Neuronal stem cell (in vitro differentiated cells): ENCODE results near the gene TACC3.

ENCODE experiments used
- DNase-seq: peaks from one replicate; pipeline ENCODE4 v3.0.0-alpha.2; 2013; ENCODE audit warnings: low spot score
- H2AFZ ChIP-seq: one replicate; pipeline ENCODE4 v1.6.1; 2013; ENCODE audit warnings: mild to moderate bottlenecking, low read length, inconsistent platforms
- H2AK5ac ChIP-seq: 2 replicates; pipeline ENCODE4 v1.6.1; 2013; ENCODE audit warnings: low read depth, mild to moderate bottlenecking, inconsistent platforms, low read length, moderate library complexity, mixed read lengths
- H2BK120ac ChIP-seq: 2 replicates; pipeline ENCODE4 v1.6.1; 2013; ENCODE audit warnings: low read depth, mild to moderate bottlenecking, inconsistent platforms, low read length, moderate library complexity, mixed read lengths
- H2BK12ac ChIP-seq: one replicate; pipeline ENCODE4 v1.6.1; 2013; ENCODE audit warnings: low read length, inconsistent platforms
- H2BK15ac ChIP-seq: 2 replicates; pipeline ENCODE4 v1.6.1; 2013; ENCODE audit warnings: mild to moderate bottlenecking, low read length, inconsistent platforms, mixed read lengths
- H2BK5ac ChIP-seq: one replicate; pipeline ENCODE4 v1.6.1; 2013; ENCODE audit warnings: inconsistent platforms, mild to moderate bottlenecking, low read length, moderate library complexity
- H3K14ac ChIP-seq: one replicate; pipeline ENCODE4 v1.6.1; 2013; ENCODE audit warnings: low read length, inconsistent platforms
- H3K18ac ChIP-seq: 2 replicates; pipeline ENCODE4 v1.6.1; 2013; ENCODE audit warnings: low read length, inconsistent platforms
- H3K23ac ChIP-seq: 2 replicates; pipeline ENCODE4 v1.6.1; 2013; ENCODE audit warnings: low read depth, mild to moderate bottlenecking, mixed read lengths, low read length, inconsistent platforms; ENCODE audit not compliant: poor library complexity
- H3K27ac ChIP-seq: replicated peaks from 3 replicates; pipeline ENCODE4 v1.5.1; 2013; ENCODE audit warnings: low read length, inconsistent platforms
- H3K27me3 ChIP-seq, 3 experiments: 2 replicates each; pipeline ENCODE4 v1.6.1; 2013; ENCODE audit warnings: low read length in 3 of 3, mild to moderate bottlenecking in 2 of 3, inconsistent platforms in 1 of 3, low read depth in 1 of 3, mixed read lengths in 1 of 3, moderate library complexity in 1 of 3; ENCODE audit not compliant: control insufficient read depth in 3 of 3, insufficient read depth in 3 of 3
- H3K36me3 ChIP-seq, 2 donors: replicated peaks in 1 of 2; 2 replicates each; pipeline ENCODE4 v1.6.1; 2013; ENCODE audit warnings: low read length in 2 of 2; ENCODE audit not compliant: control insufficient read depth in 2 of 2, insufficient read depth in 2 of 2
- H3K4ac ChIP-seq: 2 replicates; pipeline ENCODE4 v1.6.1; 2013; ENCODE audit warnings: inconsistent platforms, mild to moderate bottlenecking, low read length, moderate library complexity
- H3K4me1 ChIP-seq, 2 donors: 1 replicate in 1 of 2; 2 replicates in 1 of 2; pipeline ENCODE4 v1.6.1; 2013; ENCODE audit warnings: low read length in 2 of 2, low read depth in 1 of 2; ENCODE audit not compliant: control insufficient read depth in 2 of 2, insufficient read depth in 1 of 2
- H3K4me2 ChIP-seq: one replicate; pipeline ENCODE4 v1.6.1; 2013; ENCODE audit warnings: mild to moderate bottlenecking, low read length, inconsistent platforms; ENCODE audit not compliant: insufficient read depth, poor library complexity, severe bottlenecking
- H3K4me3 ChIP-seq, 2 donors: 2 replicates each; pipeline ENCODE4 v1.5.1; 2013; ENCODE audit warnings: low read length in 2 of 2, mild to moderate bottlenecking in 2 of 2, inconsistent platforms in 1 of 2, moderate library complexity in 1 of 2
- H3K79me1 ChIP-seq: one replicate; pipeline ENCODE4 v1.6.1; 2013; ENCODE audit warnings: low read depth, mild to moderate bottlenecking, inconsistent platforms, low read length, moderate library complexity
- H3K9ac ChIP-seq: one replicate; pipeline ENCODE4 v1.6.1; 2013; ENCODE audit warnings: mild to moderate bottlenecking, low read depth, low read length, inconsistent platforms; ENCODE audit not compliant: poor library complexity
- H3K9me3 ChIP-seq, 2 donors: replicated peaks in 1 of 2; 2 replicates each; pipeline versions ENCODE3 to v1.6.1; 2013; ENCODE audit warnings: low read length in 2 of 2, mild to moderate bottlenecking in 2 of 2, inconsistent platforms in 1 of 2, low read depth in 1 of 2, mixed read lengths in 1 of 2, moderate library complexity in 1 of 2; ENCODE audit not compliant: control insufficient read depth in 2 of 2, insufficient read depth in 1 of 2
- H4K8ac ChIP-seq: one replicate; pipeline ENCODE4 v1.6.1; 2013; ENCODE audit warnings: low read depth, mild to moderate bottlenecking, inconsistent platforms, low read length, moderate library complexity
- H4K91ac ChIP-seq: one replicate; pipeline ENCODE4 v1.6.1; 2013; ENCODE audit warnings: low read length, low read depth, mild to moderate bottlenecking, inconsistent platforms; ENCODE audit not compliant: poor library complexity
- WGBS, 2 donors: extraction: QIAGEN DNeasy Blood & Tissue Kit; methylation state at CpG; one replicate each; pipeline ENCODE4 v1.1.7; 2013; ENCODE audit warnings: missing lambda C conversion rate in 2 of 2, mixed read lengths in 1 of 2; ENCODE audit not compliant: insufficient read length in 2 of 2, insufficient replicate concordance in 1 of 2; ENCODE audit errors: extremely low coverage in 2 of 2; 5-methylcytosine and 5-hydroxymethylcytosine counted together

TACC3 gene

DNA sequence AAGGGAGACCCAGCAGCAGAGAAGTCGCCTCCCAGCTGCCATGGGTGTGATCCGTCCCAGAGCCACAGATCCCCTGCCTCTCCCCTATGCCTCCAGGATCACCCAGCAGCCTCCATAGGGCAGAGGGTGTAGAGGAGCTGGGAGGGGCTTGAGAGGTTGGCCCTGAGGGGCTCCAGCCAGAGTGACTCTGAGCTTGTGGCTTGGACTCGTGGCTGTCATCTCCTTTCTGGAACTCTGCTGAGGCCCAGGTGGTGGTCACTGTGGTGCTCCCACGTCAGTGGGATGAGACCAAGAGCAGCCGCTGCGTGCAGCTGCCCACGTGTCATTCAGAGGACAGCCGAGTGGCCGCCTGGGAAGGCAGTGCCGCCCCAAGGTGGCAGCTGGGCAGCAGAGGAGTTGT, 4.2 kb downstream of the TACC3 start:
- H3K27ac ChIP-seq = no peak overlapping the region
- H3K4me2 ChIP-seq = no peak overlapping the region
- H3K18ac ChIP-seq = no peak overlapping the region
- H3K9ac ChIP-seq = no peak overlapping the region
- DNase-seq = no peak
- H2BK5ac ChIP-seq = peak overlapping the region; percentile 30
- H3K9me3 ChIP-seq = no peaks in the 10 kb centered on the region
- no peak overlapping the region for H4K91ac ChIP-seq
- H3K79me1 ChIP-seq = peaks cover 28% of the 10 kb centered on the region
- H4K8ac ChIP-seq = no peak overlapping the region
- peaks cover 9 to 11% of the 10 kb centered on the region in 2 donors for H3K4me1 ChIP-seq
- peaks cover 60 to 80% of the 10 kb centered on the region in 2 donors for H3K36me3 ChIP-seq
- peak overlapping the region; percentile 58 for H2BK12ac ChIP-seq
- H2BK15ac ChIP-seq = no peak overlapping the region
- no CpG with 5 or more reads among the region's 10 CpGs for WGBS, 2 donors
- no peak overlapping the region for H3K23ac ChIP-seq
- H3K14ac ChIP-seq = peak overlapping the region; percentile 6
- H3K4me3 ChIP-seq = no peak overlapping the region
- H3K27me3 ChIP-seq = no peaks in the 10 kb centered on the region
- H2BK120ac ChIP-seq = no peak overlapping the region
- H2AK5ac ChIP-seq = peak overlapping the region; percentile 86
- H3K4ac ChIP-seq = peak overlapping the region; percentile 27
- no peak overlapping the region for H2AFZ ChIP-seq

DNA sequence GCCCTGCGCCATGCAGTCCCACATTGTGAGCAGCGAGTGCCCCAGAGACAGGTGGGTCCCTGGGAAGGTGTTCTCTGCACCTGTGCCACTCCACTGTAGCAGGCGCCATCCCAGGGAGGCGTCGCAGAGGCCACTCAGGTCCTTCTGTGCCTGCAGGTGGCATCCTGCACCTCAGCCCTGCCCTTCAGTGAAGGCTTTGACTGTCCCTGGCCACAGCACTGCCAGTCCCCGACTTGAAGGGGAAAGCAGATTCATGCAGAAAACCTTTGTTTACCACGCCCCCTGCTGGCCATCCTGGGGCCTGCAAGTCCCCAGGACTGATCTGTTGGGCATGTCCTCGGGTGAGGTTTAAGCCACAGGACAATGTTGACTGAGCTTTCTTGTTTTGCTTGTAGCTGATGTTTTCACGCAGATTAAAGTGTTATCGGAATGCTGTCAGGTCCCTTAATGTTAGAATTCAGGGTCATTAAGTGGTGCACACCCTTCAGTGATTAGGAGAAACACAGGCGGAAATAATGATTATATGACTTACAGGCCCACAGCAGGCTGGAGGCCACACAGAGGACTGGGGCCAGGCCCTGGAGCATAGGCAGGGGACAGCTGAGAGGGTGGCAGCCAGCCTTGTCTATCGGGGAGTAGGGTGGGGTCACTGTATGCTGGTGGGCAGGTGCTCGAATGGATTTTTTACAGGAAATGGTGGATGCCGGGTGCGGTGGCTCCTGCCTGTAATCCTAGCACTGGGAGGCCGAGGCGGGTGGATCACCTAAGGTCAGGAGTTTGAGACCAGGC, 5.0 kb downstream of the TACC3 start:
- no peak overlapping the region for H2BK120ac ChIP-seq
- H3K18ac ChIP-seq = peak overlapping the region; percentile 42
- peak overlapping the region; percentile 60 for H2BK12ac ChIP-seq
- no peak overlapping the region for H3K14ac ChIP-seq
- peaks cover 68 to 89% of the 10 kb centered on the region in 2 donors for H3K36me3 ChIP-seq
- H2BK15ac ChIP-seq = no peak overlapping the region
- peak overlapping the region; percentile 59 for H3K23ac ChIP-seq
- H3K4ac ChIP-seq = no peak overlapping the region
- no peak overlapping the region for H3K4me2 ChIP-seq
- no CpG with 5 or more reads among the region's 17 CpGs for WGBS, 2 donors
- H2AK5ac ChIP-seq = peak overlapping the region; percentile 86
- H2AFZ ChIP-seq = peak overlapping the region; percentile 39
- peaks cover 9 to 11% of the 10 kb centered on the region in 2 donors for H3K4me1 ChIP-seq
- no peak overlapping the region for H4K91ac ChIP-seq
- H4K8ac ChIP-seq = no peak overlapping the region
- H3K27me3 ChIP-seq = no peaks in the 10 kb centered on the region
- no peaks in the 10 kb centered on the region for H3K9me3 ChIP-seq
- H3K9ac ChIP-seq = peak overlapping the region; percentile 83
- no peak overlapping the region for H3K4me3 ChIP-seq
- peak overlapping the region; percentile 30 for H2BK5ac ChIP-seq
- H3K27ac ChIP-seq = no peak overlapping the region
- peak; percentile 87 for DNase-seq
- H3K79me1 ChIP-seq = peaks cover 33% of the 10 kb centered on the region

DNA sequence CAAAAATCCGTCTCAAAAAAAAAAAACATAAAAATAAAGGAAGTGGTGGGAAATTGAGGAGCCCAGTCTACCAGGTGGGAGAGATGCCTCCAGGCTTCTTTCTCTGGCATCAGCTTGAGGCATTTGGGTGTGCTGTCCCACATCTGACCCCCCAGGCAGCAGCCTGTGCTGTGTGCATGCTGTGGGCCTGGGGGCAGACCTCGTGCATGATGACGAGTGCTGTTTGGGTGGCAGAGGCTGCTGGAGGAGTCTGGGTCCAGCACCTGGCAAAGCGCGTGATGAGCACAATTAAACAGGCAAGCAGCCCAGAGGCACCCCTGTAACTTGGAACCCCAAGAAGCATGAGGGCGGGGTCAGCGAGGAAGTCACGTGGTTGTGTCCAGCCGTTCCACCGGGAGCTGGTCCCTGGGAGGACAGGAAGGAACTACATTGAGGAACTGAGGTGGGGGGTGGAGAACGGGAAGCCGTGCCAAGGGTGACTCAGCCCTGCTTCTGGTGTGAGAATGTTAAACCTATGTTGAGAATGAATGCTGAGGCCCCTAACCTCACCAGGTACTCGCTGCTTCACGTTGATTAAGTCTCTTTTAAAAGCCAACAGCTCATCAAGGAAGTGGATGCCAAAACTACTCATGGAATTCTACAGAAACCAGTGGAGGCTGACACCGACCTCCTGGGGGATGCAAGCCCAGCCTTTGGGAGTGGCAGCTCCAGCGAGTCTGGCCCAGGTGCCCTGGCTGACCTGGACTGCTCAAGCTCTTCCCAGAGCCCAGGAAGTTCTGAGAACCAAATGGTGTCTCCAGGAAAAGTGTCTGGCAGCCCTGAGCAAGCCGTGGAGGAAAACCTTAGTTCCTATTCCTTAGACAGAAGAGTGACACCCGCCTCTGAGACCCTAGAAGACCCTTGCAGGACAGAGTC, 6.1 kb downstream of the TACC3 start:
- H4K8ac ChIP-seq = no peak overlapping the region
- H3K9ac ChIP-seq = no peak overlapping the region
- H3K4ac ChIP-seq = no peak overlapping the region
- H2BK12ac ChIP-seq = no peak overlapping the region
- H3K23ac ChIP-seq = no peak overlapping the region
- H2AFZ ChIP-seq = no peak overlapping the region
- H3K79me1 ChIP-seq = peaks cover 26% of the 10 kb centered on the region
- peaks cover 74 to 98% of the 10 kb centered on the region in 2 donors for H3K36me3 ChIP-seq
- no peak overlapping the region for H3K4me3 ChIP-seq
- no peaks in the 10 kb centered on the region for H3K27me3 ChIP-seq
- H3K9me3 ChIP-seq = no peaks in the 10 kb centered on the region
- no peak overlapping the region for H3K27ac ChIP-seq
- no peak overlapping the region for H4K91ac ChIP-seq
- H3K4me1 ChIP-seq = peaks cover 8 to 9% of the 10 kb centered on the region in 2 donors
- WGBS, 2 donors = no CpG with 5 or more reads among the region's 18 CpGs
- no peak for DNase-seq
- H2AK5ac ChIP-seq = no peak overlapping the region
- H2BK120ac ChIP-seq = no peak overlapping the region
- no peak overlapping the region for H3K4me2 ChIP-seq
- no peak overlapping the region for H3K18ac ChIP-seq
- no peak overlapping the region for H2BK5ac ChIP-seq
- H2BK15ac ChIP-seq = no peak overlapping the region
- H3K14ac ChIP-seq = no peak overlapping the region
